ENCODE measurements around the gene RNF31.
"Not testable (repeated sequence)": the region's sequence is repeated elsewhere in the genome, so short reads cannot be mapped to it uniquely, and the experiment has no call there.

The RNF31 gene

GRCh38 chr14:24202538-24202937, 55.2 kb downstream of the RNF31 start:
- not testable (repeated sequence) for H3K4me3 ChIP-seq (ENCODE audit: low read length in 2 of 2); H3K4me1 ChIP-seq (ENCODE audit: control insufficient read depth in 2 of 2, insufficient read depth in 2 of 2, low read length in 2 of 2); H3K27ac ChIP-seq (ENCODE audit: low read depth in 2 of 2, low read length in 2 of 2); H3K9ac ChIP-seq (ENCODE audit: low read depth in 1 of 2, low read length in 2 of 2); H3K27me3 ChIP-seq (ENCODE audit: control insufficient read depth in 2 of 2, insufficient read depth in 2 of 2, low read length in 2 of 2); H3K9me3 ChIP-seq (ENCODE audit: control insufficient read depth in 2 of 2, low read length in 2 of 2)
- H3K36me3 ChIP-seq (ENCODE audit: control insufficient read depth in 2 of 2, insufficient read depth in 2 of 2, low read length in 2 of 2) = peaks cover 25 to 32% of the 10 kb centered on the region in 2 donors

GRCh38 chr14:24203249-24203886, 56.1 kb downstream of the RNF31 start:
- H3K27ac ChIP-seq (ENCODE audit: low read depth in 2 of 2, low read length in 2 of 2); H3K9me3 ChIP-seq (ENCODE audit: control insufficient read depth in 2 of 2, low read length in 2 of 2); H3K4me1 ChIP-seq (ENCODE audit: control insufficient read depth in 2 of 2, insufficient read depth in 2 of 2, low read length in 2 of 2); H3K4me3 ChIP-seq (ENCODE audit: low read length in 2 of 2); H3K9ac ChIP-seq (ENCODE audit: low read depth in 1 of 2, low read length in 2 of 2); H3K27me3 ChIP-seq (ENCODE audit: control insufficient read depth in 2 of 2, insufficient read depth in 2 of 2, low read length in 2 of 2): not testable (repeated sequence)
- H3K36me3 ChIP-seq (ENCODE audit: control insufficient read depth in 2 of 2, insufficient read depth in 2 of 2, low read length in 2 of 2) = peaks cover 29 to 40% of the 10 kb centered on the region in 2 donors

- no peaks in the 10 kb centered on the region for H3K4me1 ChIP-seq (ENCODE audit: control insufficient read depth in 2 of 2, insufficient read depth in 2 of 2, low read length in 2 of 2)
- H3K27me3 ChIP-seq (ENCODE audit: control insufficient read depth in 2 of 2, insufficient read depth in 2 of 2, low read length in 2 of 2) = no peaks in the 10 kb centered on the region
- no peak overlapping the region for H3K27ac ChIP-seq (ENCODE audit: low read depth in 2 of 2, low read length in 2 of 2)
- no peaks in the 10 kb centered on the region for H3K9me3 ChIP-seq (ENCODE audit: control insufficient read depth in 2 of 2, low read length in 2 of 2)
- peaks cover 38 to 45% of the 10 kb centered on the region in 2 donors for H3K36me3 ChIP-seq (ENCODE audit: control insufficient read depth in 2 of 2, insufficient read depth in 2 of 2, low read length in 2 of 2)
- no peak overlapping the region for H3K4me3 ChIP-seq (ENCODE audit: low read length in 2 of 2)
- H3K9ac ChIP-seq (ENCODE audit: low read depth in 1 of 2, low read length in 2 of 2) = no peak overlapping the region
Observed at GRCh38 chr14:24204163-24205146, 57.2 kb downstream of the RNF31 start.

GRCh38 chr14:24206260-24207103, 59.2 kb downstream of the RNF31 start:
- Histone ChIP-seq H3K9me3 (ENCODE audit: control insufficient read depth in 2 of 2, low read length in 2 of 2) (no peaks in the 10 kb centered on the region), H3K4me3 (ENCODE audit: low read length in 2 of 2) (no peak overlapping the region), H3K9ac (ENCODE audit: low read depth in 1 of 2, low read length in 2 of 2) (no peak overlapping the region), H3K27me3 (ENCODE audit: control insufficient read depth in 2 of 2, insufficient read depth in 2 of 2, low read length in 2 of 2) (no peaks in the 10 kb centered on the region), H3K4me1 (ENCODE audit: control insufficient read depth in 2 of 2, insufficient read depth in 2 of 2, low read length in 2 of 2) (no peaks in the 10 kb centered on the region), H3K36me3 (ENCODE audit: control insufficient read depth in 2 of 2, insufficient read depth in 2 of 2, low read length in 2 of 2) (peaks cover 55 to 60% of the 10 kb centered on the region in 2 donors), H3K27ac (ENCODE audit: low read depth in 2 of 2, low read length in 2 of 2) (no peak overlapping the region)

GRCh38 chr14:24207104-24207551, 59.8 kb downstream of the RNF31 start:
- Histone ChIP-seq H3K4me3 (ENCODE audit: low read length in 2 of 2) (no peak overlapping the region), H3K27me3 (ENCODE audit: control insufficient read depth in 2 of 2, insufficient read depth in 2 of 2, low read length in 2 of 2) (no peaks in the 10 kb centered on the region), H3K27ac (ENCODE audit: low read depth in 2 of 2, low read length in 2 of 2) (no peak overlapping the region), H3K9ac (ENCODE audit: low read depth in 1 of 2, low read length in 2 of 2) (no peak overlapping the region), H3K9me3 (ENCODE audit: control insufficient read depth in 2 of 2, low read length in 2 of 2) (no peaks in the 10 kb centered on the region), H3K36me3 (ENCODE audit: control insufficient read depth in 2 of 2, insufficient read depth in 2 of 2, low read length in 2 of 2) (peaks cover 56 to 61% of the 10 kb centered on the region in 2 donors), H3K4me1 (ENCODE audit: control insufficient read depth in 2 of 2, insufficient read depth in 2 of 2, low read length in 2 of 2) (no peaks in the 10 kb centered on the region)

- H3K9ac ChIP-seq (ENCODE audit: low read depth in 1 of 2, low read length in 2 of 2) = no peak overlapping the region
- H3K9me3 ChIP-seq (ENCODE audit: control insufficient read depth in 2 of 2, low read length in 2 of 2) = no peaks in the 10 kb centered on the region
- H3K36me3 ChIP-seq (ENCODE audit: control insufficient read depth in 2 of 2, insufficient read depth in 2 of 2, low read length in 2 of 2) = peaks cover 56 to 61% of the 10 kb centered on the region in 2 donors
- H3K27ac ChIP-seq (ENCODE audit: low read depth in 2 of 2, low read length in 2 of 2) = no peak overlapping the region
- no peaks in the 10 kb centered on the region for H3K27me3 ChIP-seq (ENCODE audit: control insufficient read depth in 2 of 2, insufficient read depth in 2 of 2, low read length in 2 of 2)
- H3K4me1 ChIP-seq (ENCODE audit: control insufficient read depth in 2 of 2, insufficient read depth in 2 of 2, low read length in 2 of 2) = peaks cover 0 to 3% of the 10 kb centered on the region in 2 donors
- no peak overlapping the region for H3K4me3 ChIP-seq (ENCODE audit: low read length in 2 of 2)
Observed at GRCh38 chr14:24207625-24208024, 60.3 kb downstream of the RNF31 start.

Measured in mucosa of rectum (tissue), 2 donors.